ENCODE data around the gene FYB1. TPM values are rescaled to one million over a fixed set of nuclear protein-coding genes. Genes with fewer than 3 reads are reported as not detected.

The FYB1 gene
- total and polyA plus RNA-seq, 4 experiments from 2014 or later: 184 to 596 (median 493) TPM

GRCh38 chr5:39130716-39131115 is 88.6 kb downstream of the FYB1 start:
- peaks cover 31 to 57% (median 44%) of the 10 kb centered on the region in 4 donors for H3K4me1 Mint-ChIP-seq
- H3K4me3 ChIP-seq (ENCODE audit: low read length in 2 of 2): no peak overlapping the region
- no peak overlapping the region for H3K27ac ChIP-seq (ENCODE audit: low read depth, low read length)
- intact Hi-C loops (cut with micrococcal nuclease): loop anchor here (2.0 kb wide), 1 partner anchor 14 kb away; no protein-coding TSS in a partner anchor
- no peaks in the 10 kb centered on the region for H3K27me3 Mint-ChIP-seq
- H3K27ac Mint-ChIP-seq: peak overlapping the region in 6 of 7 donors; percentile 2 to 67 (median 36)
- H3K4me3 Mint-ChIP-seq: no peak overlapping the region
- H3K27me3 ChIP-seq (ENCODE audit: insufficient read depth, low read length): no peaks in the 10 kb centered on the region
- ChIA-PET CTCF (ENCODE audit: partially characterized antibody) (no interaction called here), POLR2A (ENCODE audit: partially characterized antibody) (no interaction called here)
- peaks cover 23% of the 10 kb centered on the region for H3K4me1 ChIP-seq (ENCODE audit: insufficient read depth, low read length)
- DNase-seq: no peak
- H3K9me3 ChIP-seq (ENCODE audit: control insufficient read depth in 1 of 2, low read length in 2 of 2): no peaks in the 10 kb centered on the region
- H3K36me3 Mint-ChIP-seq: peaks cover 83 to 85% of the 10 kb centered on the region in 2 donors
- H3K9me3 Mint-ChIP-seq: peaks cover 0 to 2% (median 0%) of the 10 kb centered on the region in 8 donors
- H3K36me3 ChIP-seq (ENCODE audit: insufficient read depth, low read length): peaks cover 77% of the 10 kb centered on the region

- ChIA-PET CTCF (ENCODE audit: partially characterized antibody) (interaction anchor here (1.7 kb wide), 1 partner anchor 161 kb away, joined by 4 read pairs; no protein-coding TSS in a partner anchor), POLR2A (ENCODE audit: partially characterized antibody) (interaction anchor here (0.7 kb wide), 1 partner anchor 25 kb away, joined by 3 read pairs; no protein-coding TSS in a partner anchor)
- Histone ChIP-seq H3K4me3 (ENCODE audit: low read length in 2 of 2) (no peak overlapping the region), H3K27ac (ENCODE audit: low read depth, low read length) (no peak overlapping the region), H3K36me3 (ENCODE audit: insufficient read depth, low read length) (peaks cover 65% of the 10 kb centered on the region), H3K9me3 (ENCODE audit: control insufficient read depth in 1 of 2, low read length in 2 of 2) (no peaks in the 10 kb centered on the region), H3K4me1 (ENCODE audit: insufficient read depth, low read length) (peaks cover 12% of the 10 kb centered on the region), H3K27me3 (ENCODE audit: insufficient read depth, low read length) (no peaks in the 10 kb centered on the region)
- Mint-ChIP-seq H3K36me3 (peaks cover 53 to 66% of the 10 kb centered on the region in 2 donors), H3K4me3 (no peak overlapping the region), H3K27me3 (no peaks in the 10 kb centered on the region), H3K9me3 (peaks cover 0 to 2% (median 0%) of the 10 kb centered on the region in 8 donors), H3K27ac (peak overlapping the region in 6 of 7 donors; percentile 25 to 84 (median 54)), H3K4me1 (peaks cover 13 to 19% (median 15%) of the 10 kb centered on the region in 4 donors)
- DNase-seq: no peak
- intact Hi-C loops (cut with micrococcal nuclease): no loop called here
Observed at GRCh38 chr5:39121922-39122321, 97.4 kb downstream of the FYB1 start.

DNA sequence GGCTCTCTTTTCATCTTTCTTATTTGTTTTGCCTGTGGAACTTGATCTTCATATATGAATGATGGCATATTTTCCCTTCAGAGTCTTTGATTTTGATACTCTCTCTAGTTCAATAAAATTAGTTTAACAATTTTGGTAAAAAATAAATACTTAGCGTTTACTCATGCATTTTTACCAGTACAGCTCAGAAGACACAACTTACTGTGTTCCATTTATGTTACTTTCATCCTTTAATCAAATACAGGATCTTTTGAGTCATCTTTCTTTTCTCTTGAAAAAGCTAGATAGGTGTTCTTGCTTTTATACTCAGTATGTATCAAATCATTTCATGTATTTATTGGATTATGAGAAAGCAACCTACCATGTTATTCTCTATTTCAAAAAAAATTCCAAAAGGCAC is 98.0 kb downstream of the FYB1 start:
- Histone ChIP-seq H3K27me3 (ENCODE audit: insufficient read depth, low read length) (no peaks in the 10 kb centered on the region), H3K4me1 (ENCODE audit: insufficient read depth, low read length) (peaks cover 18% of the 10 kb centered on the region), H3K9me3 (ENCODE audit: control insufficient read depth in 1 of 2, low read length in 2 of 2) (no peaks in the 10 kb centered on the region), H3K27ac (ENCODE audit: low read depth, low read length) (no peak overlapping the region), H3K36me3 (ENCODE audit: insufficient read depth, low read length) (peaks cover 70% of the 10 kb centered on the region), H3K4me3 (ENCODE audit: low read length in 2 of 2) (no peak overlapping the region)
- no peak for DNase-seq
- ChIA-PET POLR2A (ENCODE audit: partially characterized antibody) (no interaction called here), CTCF (ENCODE audit: partially characterized antibody) (interaction anchor here (0.9 to 2.3 kb wide), 3 partner anchors 96 to 680 kb away, joined by 3 to 11 read pairs (median 3); no protein-coding TSS in a partner anchor)
- Mint-ChIP-seq H3K4me1 (peaks cover 19 to 26% (median 20%) of the 10 kb centered on the region in 4 donors), H3K4me3 (no peak overlapping the region), H3K9me3 (peaks cover 0 to 2% (median 0%) of the 10 kb centered on the region in 8 donors), H3K27me3 (no peaks in the 10 kb centered on the region), H3K27ac (peak overlapping the region in 2 of 7 donors; percentile 4 to 22), H3K36me3 (peaks cover 59 to 72% of the 10 kb centered on the region in 2 donors)
- intact Hi-C loops (cut with micrococcal nuclease): no loop called here

DNA sequence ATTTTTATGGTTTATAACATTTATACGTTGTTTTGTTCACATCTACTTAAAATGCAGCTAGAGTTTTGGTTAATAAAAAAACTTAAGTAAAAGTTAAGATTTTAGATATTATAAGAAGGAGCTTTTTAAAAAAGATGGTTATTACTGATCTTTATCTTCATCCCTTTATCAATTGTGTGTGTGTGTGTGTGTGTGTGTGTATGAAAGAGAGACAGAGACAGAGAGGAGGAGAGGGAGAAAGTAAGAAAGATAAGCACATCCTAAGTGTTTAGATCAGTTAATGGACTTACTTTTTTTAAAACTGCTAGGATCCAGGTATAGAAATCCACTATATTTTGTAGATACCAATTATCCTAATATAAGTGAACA is 99.3 kb downstream of the FYB1 start:
- CTCF ChIA-PET (ENCODE audit: partially characterized antibody): interaction anchor here (1.1 to 2.3 kb wide), 5 partner anchors 41 to 151 kb away, joined by 3 to 11 read pairs (median 3); no protein-coding TSS in a partner anchor
- peaks cover 62 to 74% of the 10 kb centered on the region in 2 donors for H3K36me3 Mint-ChIP-seq
- no peak overlapping the region for H3K4me3 ChIP-seq (ENCODE audit: low read length in 2 of 2)
- peak overlapping the region in 3 of 7 donors; percentile 29 to 62 (median 47) for H3K27ac Mint-ChIP-seq
- H3K4me1 Mint-ChIP-seq: peaks cover 16 to 30% (median 20%) of the 10 kb centered on the region in 4 donors
- no peaks in the 10 kb centered on the region for H3K9me3 ChIP-seq (ENCODE audit: control insufficient read depth in 1 of 2, low read length in 2 of 2)
- peaks cover 26% of the 10 kb centered on the region for H3K4me1 ChIP-seq (ENCODE audit: insufficient read depth, low read length)
- no peaks in the 10 kb centered on the region for H3K27me3 ChIP-seq (ENCODE audit: insufficient read depth, low read length)
- H3K9me3 Mint-ChIP-seq: peaks cover 0 to 2% (median 0%) of the 10 kb centered on the region in 8 donors
- no peaks in the 10 kb centered on the region for H3K27me3 Mint-ChIP-seq
- DNase-seq: no peak
- H3K36me3 ChIP-seq (ENCODE audit: insufficient read depth, low read length): peaks cover 72% of the 10 kb centered on the region
- intact Hi-C loops (cut with micrococcal nuclease): no loop called here
- H3K4me3 Mint-ChIP-seq: no peak overlapping the region
- POLR2A ChIA-PET (ENCODE audit: partially characterized antibody): no interaction called here
- H3K27ac ChIP-seq (ENCODE audit: low read depth, low read length): no peak overlapping the region

DNA sequence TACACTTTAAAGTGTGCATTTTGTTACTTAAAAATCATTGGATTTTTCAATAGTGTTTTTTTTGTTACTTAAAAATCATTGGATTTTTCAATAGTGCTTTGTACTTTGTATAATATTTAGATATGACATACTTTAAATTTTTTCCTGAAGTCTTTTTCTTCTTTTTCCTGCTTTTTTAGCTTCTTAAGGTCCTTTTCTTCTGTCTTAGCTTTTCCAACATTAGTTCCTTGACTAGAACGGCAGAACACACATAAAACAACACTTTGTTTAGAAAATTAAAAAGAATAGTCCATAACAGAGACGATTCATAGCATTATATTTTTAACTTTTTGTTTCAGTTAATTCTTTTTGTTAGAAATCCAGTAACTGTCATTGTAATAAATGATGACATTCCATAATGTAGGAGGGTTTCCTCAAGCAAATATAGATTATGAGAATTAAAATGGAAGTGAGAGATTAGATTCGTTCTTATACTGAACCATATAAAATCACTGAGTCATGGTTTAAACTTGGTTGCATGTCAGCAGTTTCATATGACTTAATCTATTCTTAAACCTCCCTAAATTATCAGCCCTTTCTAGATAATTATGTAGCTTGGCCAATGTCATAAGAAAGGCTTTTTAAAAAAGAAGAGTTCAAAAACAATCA is 99.8 kb downstream of the FYB1 start:
- Mint-ChIP-seq H3K36me3 (peaks cover 62 to 76% of the 10 kb centered on the region in 2 donors), H3K4me1 (peaks cover 19 to 35% (median 24%) of the 10 kb centered on the region in 4 donors), H3K4me3 (no peak overlapping the region), H3K9me3 (no peaks in the 10 kb centered on the region), H3K27me3 (no peaks in the 10 kb centered on the region), H3K27ac (peak overlapping the region in 3 of 7 donors; percentile 44 to 84 (median 62))
- DNase-seq: no peak
- H3K27me3 ChIP-seq (ENCODE audit: insufficient read depth, low read length): no peaks in the 10 kb centered on the region
- H3K36me3 ChIP-seq (ENCODE audit: insufficient read depth, low read length): peaks cover 72% of the 10 kb centered on the region
- CTCF ChIA-PET (ENCODE audit: partially characterized antibody): interaction anchor here (1.1 to 2.3 kb wide), 4 partner anchors 41 to 114 kb away, joined by 3 to 11 read pairs (median 4); no protein-coding TSS in a partner anchor
- no peaks in the 10 kb centered on the region for H3K9me3 ChIP-seq (ENCODE audit: control insufficient read depth in 1 of 2, low read length in 2 of 2)
- intact Hi-C loops (cut with micrococcal nuclease): no loop called here
- POLR2A ChIA-PET (ENCODE audit: partially characterized antibody): no interaction called here
- H3K27ac ChIP-seq (ENCODE audit: low read depth, low read length): no peak overlapping the region
- H3K4me3 ChIP-seq (ENCODE audit: low read length in 2 of 2): no peak overlapping the region
- peaks cover 26% of the 10 kb centered on the region for H3K4me1 ChIP-seq (ENCODE audit: insufficient read depth, low read length)

DNA sequence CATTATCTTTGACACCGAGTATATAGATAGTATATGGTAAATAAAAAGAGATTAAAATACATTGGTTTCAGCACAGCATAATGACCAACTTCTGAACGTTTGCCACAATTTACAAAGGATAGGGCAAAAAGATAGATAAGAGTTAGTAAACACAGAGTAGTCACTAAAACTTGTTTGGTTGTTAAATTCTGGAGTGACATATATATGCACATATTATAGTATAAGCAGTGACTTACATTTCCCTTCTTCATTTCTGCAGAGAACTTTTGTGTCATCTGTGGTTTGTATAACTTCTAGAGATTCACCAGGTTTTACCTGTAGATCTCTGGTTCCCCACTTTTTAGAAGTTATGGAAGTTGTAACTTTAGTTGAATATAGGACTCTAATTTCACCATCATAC is 100.7 kb downstream of the FYB1 start:
- H3K4me3 Mint-ChIP-seq: no peak overlapping the region
- H3K27me3 ChIP-seq (ENCODE audit: insufficient read depth, low read length): no peaks in the 10 kb centered on the region
- H3K4me3 ChIP-seq (ENCODE audit: low read length in 2 of 2): no peak overlapping the region
- no peaks in the 10 kb centered on the region for H3K9me3 Mint-ChIP-seq
- peak overlapping the region in 1 of 7 donors; percentile 17 for H3K27ac Mint-ChIP-seq
- peaks cover 65 to 77% of the 10 kb centered on the region in 2 donors for H3K36me3 Mint-ChIP-seq
- peaks cover 16 to 35% (median 24%) of the 10 kb centered on the region in 4 donors for H3K4me1 Mint-ChIP-seq
- ChIA-PET POLR2A (ENCODE audit: partially characterized antibody) (no interaction called here), CTCF (ENCODE audit: partially characterized antibody) (interaction anchor here (2.0 kb wide), 1 partner anchor 429 kb away, joined by 5 read pairs; no protein-coding TSS in a partner anchor)
- no peaks in the 10 kb centered on the region for H3K9me3 ChIP-seq (ENCODE audit: control insufficient read depth in 1 of 2, low read length in 2 of 2)
- DNase-seq: no peak
- H3K27ac ChIP-seq (ENCODE audit: low read depth, low read length): no peak overlapping the region
- peaks cover 26% of the 10 kb centered on the region for H3K4me1 ChIP-seq (ENCODE audit: insufficient read depth, low read length)
- no peaks in the 10 kb centered on the region for H3K27me3 Mint-ChIP-seq
- intact Hi-C loops (cut with micrococcal nuclease): no loop called here
- peaks cover 73% of the 10 kb centered on the region for H3K36me3 ChIP-seq (ENCODE audit: insufficient read depth, low read length)

DNA sequence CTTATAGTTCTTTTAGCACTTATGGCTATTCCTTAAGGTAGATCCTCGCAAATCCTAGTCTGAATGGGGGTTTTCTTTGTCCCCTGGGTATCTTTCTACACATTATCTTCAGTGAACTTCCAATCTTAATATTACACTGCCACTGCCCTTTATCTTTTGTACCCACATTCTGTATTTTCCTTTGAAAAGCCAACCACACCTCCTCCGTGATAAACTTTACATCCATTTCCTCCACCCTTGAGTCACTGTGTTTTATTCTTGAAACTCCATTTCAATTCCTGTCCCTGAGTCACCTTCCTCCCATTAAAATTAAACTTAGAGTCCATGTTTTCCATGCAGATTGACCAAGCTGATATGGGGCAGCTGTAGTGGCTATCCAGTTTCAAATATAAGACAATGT is 102.0 kb downstream of the FYB1 start:
- no peaks in the 10 kb centered on the region for H3K9me3 ChIP-seq (ENCODE audit: control insufficient read depth in 1 of 2, low read length in 2 of 2)
- Mint-ChIP-seq H3K27me3 (no peaks in the 10 kb centered on the region), H3K27ac (peak overlapping the region in 6 of 7 donors; percentile 61 to 78 (median 70)), H3K36me3 (peaks cover 73 to 79% of the 10 kb centered on the region in 2 donors), H3K4me3 (no peak overlapping the region), H3K4me1 (peaks cover 20 to 44% (median 27%) of the 10 kb centered on the region in 4 donors), H3K9me3 (no peaks in the 10 kb centered on the region)
- peaks cover 85% of the 10 kb centered on the region for H3K36me3 ChIP-seq (ENCODE audit: insufficient read depth, low read length)
- peaks cover 26% of the 10 kb centered on the region for H3K4me1 ChIP-seq (ENCODE audit: insufficient read depth, low read length)
- no peak overlapping the region for H3K4me3 ChIP-seq (ENCODE audit: low read length in 2 of 2)
- intact Hi-C loops (cut with micrococcal nuclease): loop anchor here (2.0 kb wide), 1 partner anchor 13 kb away; no protein-coding TSS in a partner anchor
- POLR2A ChIA-PET (ENCODE audit: partially characterized antibody): no interaction called here
- no peak overlapping the region for H3K27ac ChIP-seq (ENCODE audit: low read depth, low read length)
- H3K27me3 ChIP-seq (ENCODE audit: insufficient read depth, low read length): no peaks in the 10 kb centered on the region
- DNase-seq: no peak
- CTCF ChIA-PET (ENCODE audit: partially characterized antibody): interaction anchor here (1.4 to 2.3 kb wide), 5 partner anchors 12 to 431 kb away, joined by 5 to 7 read pairs (median 6); no protein-coding TSS in a partner anchor
